Neural cell (in vitro differentiated cells): ENCODE data around the gene BTBD9. TPM values are rescaled to one million over a fixed set of nuclear protein-coding genes. Genes with fewer than 3 reads are reported as not detected.
A peak's percentile ranks its signal among the peaks of the same experiment; 100 is the strongest.

Experiments
- H2AFZ ChIP-seq: fragments of 200-600, 300-800 bp; sonication (generic), shearing (Covaris generic); 2 replicates; pipeline ENCODE4 v1.6.0; 2014; ENCODE audit warnings: low read depth, mild to moderate bottlenecking, antibody characterized with exemption, low read length, moderate library complexity
- H3F3A ChIP-seq: fragments of 200-600 bp; shearing (Covaris generic); 2 replicates; pipeline ENCODE4 v1.6.1; 2016; ENCODE audit warnings: mild to moderate bottlenecking, moderate library complexity, mixed read lengths, antibody characterized with exemption, low read length; ENCODE audit not compliant: insufficient read depth, poor library complexity, severe bottlenecking
- H3K27ac ChIP-seq: fragments of 200-600, 300-800 bp; sonication (generic), shearing (Covaris generic); 2 replicates; pipeline ENCODE4 v1.5.1; 2014; ENCODE audit warnings: mild to moderate bottlenecking, low read length, moderate library complexity
- H3K27me3 ChIP-seq: fragments of 300-800, 200-600 bp; sonication (generic), shearing (Covaris generic); 2 replicates; pipeline ENCODE4 v1.6.0; 2014; ENCODE audit warnings: mild to moderate bottlenecking, low read depth, low read length, moderate library complexity; ENCODE audit not compliant: insufficient read depth
- H3K36me3 ChIP-seq: fragments of 300-800, 200-600 bp; sonication (generic), shearing (Covaris generic); 2 replicates; pipeline ENCODE4 v1.5.1; 2014; ENCODE audit warnings: mild to moderate bottlenecking, antibody characterized with exemption, low read length, moderate library complexity; ENCODE audit not compliant: insufficient read depth
- H3K4me2 ChIP-seq: fragments of 300-800, 200-600 bp; sonication (generic), shearing (Covaris generic); 2 replicates; pipeline ENCODE4 v1.6.0; 2014; ENCODE audit warnings: mild to moderate bottlenecking, low read length
- H3K4me3 ChIP-seq: fragments of 300-800, 200-600 bp; sonication (generic), shearing (Covaris generic); 2 replicates; pipeline ENCODE4 v1.5.1; 2014; ENCODE audit warnings: mild to moderate bottlenecking, low read length, moderate library complexity
- H3K79me2 ChIP-seq: fragments of 200-600 bp; shearing (Covaris generic); replicated peaks from 2 replicates; pipeline ENCODE4 v1.6.0; 2014; ENCODE audit warnings: mild to moderate bottlenecking, low read length, moderate library complexity; ENCODE audit not compliant: insufficient read depth
- H3K9ac ChIP-seq: fragments of 300-800, 200-600 bp; sonication (generic), shearing (Covaris generic); 2 replicates; pipeline ENCODE4 v1.6.1; 2016; ENCODE audit warnings: mild to moderate bottlenecking, low read length, mixed read lengths
- H3K9me2 ChIP-seq: fragments of 200-600 bp; shearing (Covaris generic); 2 replicates; pipeline ENCODE4 v1.6.1; 2016; ENCODE audit warnings: mild to moderate bottlenecking, low read length, mixed read lengths; ENCODE audit not compliant: insufficient read depth
- H3K9me3 ChIP-seq: fragments of 200-600, 300-800 bp; sonication (generic), shearing (Covaris generic); 2 replicates; pipeline ENCODE4 v1.6.1; 2016; ENCODE audit warnings: mild to moderate bottlenecking, mixed run types, low read length, moderate library complexity, mixed read lengths
- H4K20me1 ChIP-seq: fragments of 200-600 bp; shearing (Covaris generic); 2 replicates; pipeline ENCODE4 v1.6.1; 2016; ENCODE audit warnings: mild to moderate bottlenecking, mixed run types; ENCODE audit not compliant: insufficient read depth
- EP300 ChIP-seq: fragments of 450-650 bp; conservative IDR thresholded peaks from 2 replicates; pipeline ENCODE4 v1.6.1; 2014; ENCODE audit warnings: antibody characterized with exemption, mild to moderate bottlenecking, moderate library complexity; ENCODE audit not compliant: poor library complexity, severe bottlenecking
- MXI1 ChIP-seq: fragments of 450-650 bp; conservative IDR thresholded peaks from 2 replicates; pipeline ENCODE4 v1.6.1; 2014; ENCODE audit warnings: antibody characterized with exemption, mild to moderate bottlenecking; ENCODE audit not compliant: poor library complexity, severe bottlenecking
- RAD21 ChIP-seq: fragments of 450-650 bp; conservative IDR thresholded peaks from 2 replicates; pipeline ENCODE4 v1.6.1; 2014; ENCODE audit warnings: antibody characterized with exemption, mild to moderate bottlenecking, moderate library complexity
- SMC3 ChIP-seq: fragments of 450-650 bp; conservative IDR thresholded peaks from 2 replicates; pipeline ENCODE4 v1.6.1; 2014; ENCODE audit warnings: antibody characterized with exemption, mild to moderate bottlenecking, moderate library complexity; ENCODE audit not compliant: poor library complexity
- polyA plus RNA-seq: library from polyadenylated mRNA; depleted of rRNA; stranded (reverse); fragments of >200 nt; gene quantifications from 2 replicates; pipeline ENCODE4 v1.2.3, GENCODE V29; 2014
- TF ChIP-seq, protein P1 (sequence below): fragments of 450-650 bp; IDR thresholded peaks from 2 replicates; pipeline ENCODE4 v1.5.1; 2014; ENCODE audit warnings: antibody characterized with exemption, mild to moderate bottlenecking, moderate library complexity; ENCODE audit not compliant: poor library complexity, severe bottlenecking
- TF ChIP-seq, protein P2 (sequence below): IDR thresholded peaks from 2 replicates; pipeline ENCODE4 v1.6.1; 2012; ENCODE audit warnings: borderline replicate concordance

Gene BTBD9
- polyA plus RNA-seq, 1 donor from 2014 or later = 6.2 TPM

DNA sequence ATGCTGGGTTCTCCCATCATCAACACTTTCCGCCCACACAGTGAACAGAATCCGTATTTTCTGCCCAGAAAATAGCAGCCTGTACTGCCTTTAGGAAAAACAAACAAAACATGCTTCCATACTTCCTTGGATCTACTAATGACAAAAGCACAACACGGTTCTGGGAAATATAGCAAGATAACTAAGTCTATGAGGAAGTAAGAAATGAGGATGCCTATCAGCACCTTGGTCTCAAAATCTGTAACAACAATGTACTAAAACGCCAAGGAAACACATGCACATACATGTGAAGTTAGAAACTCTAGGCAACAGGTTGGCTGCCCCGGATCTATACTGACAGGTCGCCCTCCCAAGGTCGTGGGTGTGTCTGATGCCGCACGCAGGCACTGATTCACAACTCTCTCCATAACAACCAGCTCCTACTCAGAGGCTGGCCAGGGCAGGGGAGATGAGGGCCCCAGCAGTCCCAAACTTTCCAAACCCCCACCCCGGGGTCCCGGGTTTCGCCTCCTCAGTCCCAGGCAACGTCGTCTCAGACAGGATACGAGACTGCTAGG lies 710 bp downstream of the BTBD9 start:
- Histone ChIP-seq H2AFZ (peak overlapping the region; percentile 81), H3K4me2 (peak overlapping the region; percentile 84), H3K4me3 (peak overlapping the region; percentile 90), H3F3A (no peaks in the 10 kb centered on the region), H4K20me1 (no peaks in the 10 kb centered on the region), H3K27ac (peak overlapping the region; percentile 97), H3K79me2 (peaks cover 39% of the 10 kb centered on the region), H3K36me3 (no peaks in the 10 kb centered on the region), H3K9me2 (no peaks in the 10 kb centered on the region), H3K9me3 (no peaks in the 10 kb centered on the region), H3K27me3 (no peaks in the 10 kb centered on the region), H3K9ac (peak overlapping the region; percentile 92)
- TF ChIP-seq, protein P1, sequence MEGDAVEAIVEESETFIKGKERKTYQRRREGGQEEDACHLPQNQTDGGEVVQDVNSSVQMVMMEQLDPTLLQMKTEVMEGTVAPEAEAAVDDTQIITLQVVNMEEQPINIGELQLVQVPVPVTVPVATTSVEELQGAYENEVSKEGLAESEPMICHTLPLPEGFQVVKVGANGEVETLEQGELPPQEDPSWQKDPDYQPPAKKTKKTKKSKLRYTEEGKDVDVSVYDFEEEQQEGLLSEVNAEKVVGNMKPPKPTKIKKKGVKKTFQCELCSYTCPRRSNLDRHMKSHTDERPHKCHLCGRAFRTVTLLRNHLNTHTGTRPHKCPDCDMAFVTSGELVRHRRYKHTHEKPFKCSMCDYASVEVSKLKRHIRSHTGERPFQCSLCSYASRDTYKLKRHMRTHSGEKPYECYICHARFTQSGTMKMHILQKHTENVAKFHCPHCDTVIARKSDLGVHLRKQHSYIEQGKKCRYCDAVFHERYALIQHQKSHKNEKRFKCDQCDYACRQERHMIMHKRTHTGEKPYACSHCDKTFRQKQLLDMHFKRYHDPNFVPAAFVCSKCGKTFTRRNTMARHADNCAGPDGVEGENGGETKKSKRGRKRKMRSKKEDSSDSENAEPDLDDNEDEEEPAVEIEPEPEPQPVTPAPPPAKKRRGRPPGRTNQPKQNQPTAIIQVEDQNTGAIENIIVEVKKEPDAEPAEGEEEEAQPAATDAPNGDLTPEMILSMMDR = no peak
- TF ChIP-seq MXI1 = peak; percentile 38

DNA sequence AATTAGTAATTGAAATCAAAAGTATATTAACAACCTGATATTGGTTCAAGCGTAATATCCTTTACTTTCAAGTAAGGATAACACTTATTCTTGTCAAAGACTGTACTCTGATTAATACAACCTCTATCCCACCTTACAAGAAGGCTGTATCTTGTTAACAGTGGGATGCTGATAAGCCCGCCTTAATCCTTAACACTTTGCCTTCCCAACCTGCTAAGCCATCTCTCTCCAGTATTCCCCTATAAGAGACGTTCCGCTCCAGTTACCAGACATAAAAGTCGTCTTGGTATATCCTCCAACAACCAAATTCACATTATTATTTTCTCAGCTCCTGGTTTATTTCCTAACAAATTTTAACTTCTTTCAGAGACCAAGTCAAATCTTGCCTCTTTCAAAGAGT lies 2.0 kb downstream of the BTBD9 start:
- Histone ChIP-seq H3K27me3 (no peaks in the 10 kb centered on the region), H3K4me2 (no peak overlapping the region), H2AFZ (no peak overlapping the region), H3F3A (no peaks in the 10 kb centered on the region), H3K79me2 (peaks cover 39% of the 10 kb centered on the region), H3K9me3 (no peaks in the 10 kb centered on the region), H4K20me1 (no peaks in the 10 kb centered on the region), H3K9ac (no peak overlapping the region), H3K9me2 (no peaks in the 10 kb centered on the region), H3K27ac (no peak overlapping the region), H3K4me3 (peak overlapping the region; percentile 90), H3K36me3 (no peaks in the 10 kb centered on the region)
- no peak for TF ChIP-seq EP300
- no peak for TF ChIP-seq SMC3
- TF ChIP-seq, protein P2, sequence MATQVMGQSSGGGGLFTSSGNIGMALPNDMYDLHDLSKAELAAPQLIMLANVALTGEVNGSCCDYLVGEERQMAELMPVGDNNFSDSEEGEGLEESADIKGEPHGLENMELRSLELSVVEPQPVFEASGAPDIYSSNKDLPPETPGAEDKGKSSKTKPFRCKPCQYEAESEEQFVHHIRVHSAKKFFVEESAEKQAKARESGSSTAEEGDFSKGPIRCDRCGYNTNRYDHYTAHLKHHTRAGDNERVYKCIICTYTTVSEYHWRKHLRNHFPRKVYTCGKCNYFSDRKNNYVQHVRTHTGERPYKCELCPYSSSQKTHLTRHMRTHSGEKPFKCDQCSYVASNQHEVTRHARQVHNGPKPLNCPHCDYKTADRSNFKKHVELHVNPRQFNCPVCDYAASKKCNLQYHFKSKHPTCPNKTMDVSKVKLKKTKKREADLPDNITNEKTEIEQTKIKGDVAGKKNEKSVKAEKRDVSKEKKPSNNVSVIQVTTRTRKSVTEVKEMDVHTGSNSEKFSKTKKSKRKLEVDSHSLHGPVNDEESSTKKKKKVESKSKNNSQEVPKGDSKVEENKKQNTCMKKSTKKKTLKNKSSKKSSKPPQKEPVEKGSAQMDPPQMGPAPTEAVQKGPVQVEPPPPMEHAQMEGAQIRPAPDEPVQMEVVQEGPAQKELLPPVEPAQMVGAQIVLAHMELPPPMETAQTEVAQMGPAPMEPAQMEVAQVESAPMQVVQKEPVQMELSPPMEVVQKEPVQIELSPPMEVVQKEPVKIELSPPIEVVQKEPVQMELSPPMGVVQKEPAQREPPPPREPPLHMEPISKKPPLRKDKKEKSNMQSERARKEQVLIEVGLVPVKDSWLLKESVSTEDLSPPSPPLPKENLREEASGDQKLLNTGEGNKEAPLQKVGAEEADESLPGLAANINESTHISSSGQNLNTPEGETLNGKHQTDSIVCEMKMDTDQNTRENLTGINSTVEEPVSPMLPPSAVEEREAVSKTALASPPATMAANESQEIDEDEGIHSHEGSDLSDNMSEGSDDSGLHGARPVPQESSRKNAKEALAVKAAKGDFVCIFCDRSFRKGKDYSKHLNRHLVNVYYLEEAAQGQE = no peak
- no peak for TF ChIP-seq MXI1
- TF ChIP-seq, protein P1 = no peak
- no peak for TF ChIP-seq RAD21
